SU-DHL-6 (cell line): ENCODE results near the gene CCR7.

ENCODE experiments used
- CTCF ChIP-seq: fragments of 200-600 bp; sonication (generic); IDR thresholded peaks from one replicate; pipeline ENCODE4 v1.5.1; 2017; ENCODE audit warnings: antibody characterized with exemption, mild to moderate bottlenecking, low read length, moderate library complexity; ENCODE audit not compliant: insufficient read depth, poor library complexity, severe bottlenecking
- EZH2phosphoT487 ChIP-seq: fragments of 200-600 bp; sonication (generic), shearing (Covaris generic); conservative IDR thresholded peaks from 2 replicates; pipeline ENCODE4 v1.6.1; 2018; ENCODE audit warnings: mild to moderate bottlenecking, antibody characterized with exemption, low read length, moderate library complexity, mixed read lengths

GRCh38 chr17:40576113-40576740 is 11.0 kb upstream of the CCR7 start:
- no peak for TF ChIP-seq CTCF
- no peak for TF ChIP-seq EZH2phosphoT487
